Measurements from ENCODE around the gene TGFBRAP1.

DNA sequence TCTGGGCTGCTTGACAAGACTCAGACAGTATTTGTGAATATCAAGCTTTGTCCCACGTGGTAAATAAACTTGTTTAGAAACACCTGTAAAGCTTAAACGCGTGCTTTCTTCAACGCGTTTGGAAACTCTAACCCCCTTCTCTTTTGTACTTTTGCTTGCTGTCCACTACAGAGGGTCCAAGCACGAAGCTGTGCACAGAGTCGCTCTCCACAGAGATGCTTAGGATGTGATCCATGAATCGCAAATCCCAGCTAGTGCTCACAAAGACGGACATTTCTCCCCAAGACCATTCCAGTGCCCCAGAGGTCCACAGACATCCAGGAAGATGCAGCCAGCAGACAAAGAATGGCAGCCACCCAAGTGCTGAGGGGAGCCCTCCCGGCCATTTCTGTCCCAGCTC, 88.1 kb downstream of the TGFBRAP1 start, which contains the start of gene GPR45:
- no peak for TF ChIP-seq EZH2 (IDR thresholded peaks at IDR 0.05; ENCODE audit: insufficient read depth, poor library complexity, severe bottlenecking)
- TF ChIP-seq EZH2phosphoT487 (IDR thresholded peaks at IDR 0.05; ENCODE audit: insufficient read depth, low read depth), result no peak
